ENCODE measurements around the gene ZC3H13. TPM values are rescaled to one million over a fixed set of nuclear protein-coding genes. Genes with fewer than 3 reads are reported as not detected.

ZC3H13 gene
- polyA plus RNA-seq, 4 donors, result 62.7 to 73.2 (median 68.5) TPM

DNA sequence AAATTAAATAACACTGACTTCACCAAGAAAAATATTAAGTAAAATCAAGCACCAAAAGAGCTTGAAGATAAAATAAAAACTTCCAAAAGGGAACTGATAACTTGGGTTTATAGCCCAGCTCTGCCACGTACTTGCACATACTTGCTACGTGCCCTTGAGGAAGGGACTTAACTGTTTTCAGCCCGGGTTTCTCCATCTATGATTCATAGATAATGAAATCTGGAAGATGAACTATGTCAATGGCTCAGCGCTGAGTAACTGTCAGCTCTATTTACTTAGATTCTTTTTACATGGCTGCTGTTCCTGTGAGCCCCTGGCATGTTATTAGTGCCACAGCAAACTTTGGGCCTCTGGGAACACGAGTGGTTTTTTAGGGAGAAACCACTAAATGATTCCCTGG, 9.6 kb upstream of the ZC3H13 start:
- DNase-seq (ENCODE audit: low read depth in 4 of 4, low spot score in 3 of 4), result no peak

GRCh38 chr13:46059405-46059804, 6.9 kb upstream of the ZC3H13 start:
- DNase-seq (ENCODE audit: low read depth in 4 of 4, low spot score in 3 of 4), result no peak

GRCh38 chr13:46058268-46058667, 5.7 kb upstream of the ZC3H13 start:
- no peak for DNase-seq (ENCODE audit: low read depth in 4 of 4, low spot score in 3 of 4)

GRCh38 chr13:46057256-46058015, 4.9 kb upstream of the ZC3H13 start:
- no peak for DNase-seq (ENCODE audit: low read depth in 4 of 4, low spot score in 3 of 4)

DNA sequence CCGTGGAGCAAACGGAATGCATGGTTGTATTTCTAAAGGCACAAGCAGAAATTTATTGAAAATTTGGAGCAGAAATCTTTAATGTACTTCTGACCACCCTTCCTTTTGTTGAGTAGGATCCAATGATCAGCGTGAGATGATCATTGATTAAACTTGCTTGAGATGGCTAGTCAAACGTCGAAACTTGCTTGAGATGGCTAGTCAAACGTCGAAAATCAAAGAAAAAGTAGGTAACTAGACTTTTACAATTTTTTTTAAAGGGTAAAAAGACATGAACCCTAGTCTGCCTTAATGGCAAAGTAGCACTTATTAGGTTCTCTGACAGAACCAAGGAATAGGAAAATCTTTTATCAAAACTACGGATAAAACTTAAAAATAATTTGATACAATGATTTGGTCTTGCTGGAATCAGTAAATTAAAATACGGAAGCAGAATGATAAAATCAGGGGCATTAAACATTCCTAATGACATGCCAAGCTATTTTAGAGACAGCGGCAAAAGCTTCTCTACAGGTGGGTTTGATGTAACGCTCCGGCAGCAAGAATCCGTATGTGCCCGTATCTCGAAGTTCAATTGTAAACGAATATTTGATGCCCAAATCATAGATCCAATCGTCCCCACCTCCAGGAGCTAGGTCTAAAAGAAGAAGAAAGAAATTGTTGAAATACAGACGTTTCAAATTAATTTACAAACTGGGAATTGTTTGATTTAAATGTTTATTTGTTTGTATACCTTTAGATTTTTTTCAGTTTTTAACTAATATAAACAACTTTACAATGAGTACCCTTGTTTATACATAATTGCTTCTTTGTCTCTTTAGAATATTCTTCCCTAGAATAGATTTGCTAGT, 841 bp upstream of the ZC3H13 start:
- DNase-seq (ENCODE audit: low read depth in 4 of 4, low spot score in 3 of 4), result no peak

GRCh38 chr13:46051968-46052318, 603 bp downstream of the ZC3H13 start:
- no peak for DNase-seq (ENCODE audit: low read depth in 4 of 4, low spot score in 3 of 4)

DNA sequence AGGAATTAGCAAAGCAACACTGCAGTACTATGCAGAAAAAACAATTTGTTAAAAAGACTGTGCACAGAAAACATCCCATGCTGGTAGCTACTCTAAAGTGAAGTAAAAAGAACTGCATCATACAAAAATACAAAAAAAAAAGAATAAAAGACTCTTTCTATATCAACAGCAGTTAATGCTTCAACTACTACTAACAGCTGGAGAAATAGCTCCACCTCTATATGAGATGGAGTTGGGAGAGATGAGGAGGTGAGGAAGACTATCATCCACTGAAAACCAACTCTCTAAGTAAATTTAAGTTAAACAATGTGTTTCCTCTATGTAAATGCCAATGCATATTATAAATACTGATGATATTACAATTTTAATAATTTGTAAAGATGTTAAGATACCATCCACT, 1.8 kb downstream of the ZC3H13 start:
- DNase-seq (ENCODE audit: low read depth in 4 of 4, low spot score in 3 of 4), result no peak

DNA sequence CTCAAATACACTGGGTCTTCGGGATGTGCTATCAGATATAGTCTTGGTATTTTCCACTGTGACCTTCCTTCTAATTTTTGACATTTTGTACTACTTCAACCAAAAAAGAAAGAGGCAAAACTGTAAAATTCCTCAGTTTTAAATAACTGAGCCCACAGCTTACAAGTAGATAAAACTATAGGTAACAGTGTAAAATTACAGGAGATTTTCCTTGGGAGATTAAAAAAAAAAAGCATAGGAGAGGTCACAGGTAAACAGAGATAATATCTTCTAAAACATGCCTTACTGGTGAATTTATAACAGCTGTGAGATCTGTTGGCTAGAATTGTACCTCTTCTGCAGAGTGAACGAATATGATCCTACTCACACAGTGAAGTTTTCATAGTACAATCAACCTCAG, 7.1 kb downstream of the ZC3H13 start:
- no peak for DNase-seq (ENCODE audit: low read depth in 4 of 4, low spot score in 3 of 4)

DNA sequence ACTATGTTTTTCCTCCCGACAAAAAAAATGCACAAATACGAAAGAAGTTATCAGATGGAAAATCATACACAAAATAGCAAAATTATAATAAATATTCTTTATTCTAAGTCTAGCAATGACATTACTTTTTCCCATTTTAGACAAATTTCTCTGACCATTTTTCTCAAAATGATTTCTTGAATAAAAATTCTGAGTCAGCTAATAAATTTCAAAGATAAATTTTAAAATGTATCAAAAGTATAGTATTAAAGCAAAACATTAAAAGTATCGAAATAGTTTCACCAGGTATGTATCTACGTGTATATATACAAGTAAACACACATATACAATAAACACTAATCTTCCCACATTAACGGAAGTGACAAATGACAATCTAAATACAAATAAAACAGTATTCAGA, 8.9 kb downstream of the ZC3H13 start:
- no peak for DNase-seq (ENCODE audit: low read depth in 4 of 4, low spot score in 3 of 4)

DNA sequence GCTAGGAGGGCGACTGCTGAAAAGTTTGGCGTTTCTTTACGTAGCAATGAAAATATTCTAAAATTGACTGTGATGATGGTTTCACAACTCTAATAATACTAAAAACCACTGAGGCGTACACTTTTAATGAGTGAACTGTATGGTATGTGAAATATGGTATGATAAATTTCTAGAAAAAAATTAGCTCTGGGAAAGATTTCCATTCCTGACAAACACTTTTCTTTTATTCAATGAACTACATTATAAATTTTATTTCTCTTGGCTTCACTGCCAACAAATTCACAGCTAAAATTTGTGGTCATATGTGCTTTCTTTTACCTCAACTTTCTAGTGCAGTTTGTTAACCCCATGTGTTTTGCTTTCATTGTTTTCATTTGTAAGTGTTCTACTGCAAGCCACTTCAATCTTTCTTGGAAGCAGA, 11.1 kb downstream of the ZC3H13 start:
- DNase-seq (ENCODE audit: low read depth in 4 of 4, low spot score in 3 of 4), result no peak

- no peak for DNase-seq (ENCODE audit: low read depth in 4 of 4, low spot score in 3 of 4)
These were observed 11.8 kb downstream of the ZC3H13 start for GRCh38 chr13:46040763-46041162.

DNA sequence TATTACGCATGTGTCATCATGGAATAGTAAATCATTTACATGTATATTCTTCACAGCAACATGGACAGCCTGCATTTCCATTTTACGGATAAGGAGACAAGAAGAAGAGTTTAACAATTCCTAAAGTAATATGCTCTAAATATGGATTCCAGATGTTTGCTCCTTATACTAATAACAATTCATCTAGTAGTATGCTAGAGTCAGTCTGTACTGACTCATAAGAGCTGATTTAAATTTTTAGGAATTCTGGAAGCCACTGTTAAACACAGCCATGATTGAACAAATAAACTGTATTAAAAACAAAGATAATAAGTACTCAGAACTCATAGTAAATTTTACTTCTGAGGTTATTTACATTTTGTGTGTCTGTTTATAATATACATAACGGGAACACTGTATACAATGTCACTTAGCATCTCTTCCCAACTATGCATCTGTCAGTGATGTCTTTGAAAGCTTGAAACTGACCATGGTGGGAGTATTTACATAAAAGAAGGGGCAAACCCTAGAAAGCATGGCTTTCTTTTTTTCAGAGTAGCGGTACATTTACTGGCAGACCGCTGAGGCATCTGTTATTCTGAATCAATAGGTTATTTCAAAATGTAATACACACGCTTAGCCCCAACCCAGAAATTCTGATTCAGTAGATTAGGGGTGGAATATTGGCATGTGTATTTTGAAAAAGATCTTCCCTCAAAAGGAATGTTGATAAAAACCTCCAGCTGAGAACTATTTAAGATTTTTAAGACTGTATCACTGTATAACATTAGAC, 12.9 kb downstream of the ZC3H13 start:
- no peak for DNase-seq (ENCODE audit: low read depth in 4 of 4, low spot score in 3 of 4)

GRCh38 chr13:46038296-46038695, 14.2 kb downstream of the ZC3H13 start:
- no peak for DNase-seq (ENCODE audit: low read depth in 4 of 4, low spot score in 3 of 4)

GRCh38 chr13:46035066-46035465, 17.5 kb downstream of the ZC3H13 start:
- DNase-seq (ENCODE audit: low read depth in 4 of 4, low spot score in 3 of 4), result no peak

GRCh38 chr13:46032341-46032740, 20.2 kb downstream of the ZC3H13 start:
- no peak for DNase-seq (ENCODE audit: low read depth in 4 of 4, low spot score in 3 of 4)

DNA sequence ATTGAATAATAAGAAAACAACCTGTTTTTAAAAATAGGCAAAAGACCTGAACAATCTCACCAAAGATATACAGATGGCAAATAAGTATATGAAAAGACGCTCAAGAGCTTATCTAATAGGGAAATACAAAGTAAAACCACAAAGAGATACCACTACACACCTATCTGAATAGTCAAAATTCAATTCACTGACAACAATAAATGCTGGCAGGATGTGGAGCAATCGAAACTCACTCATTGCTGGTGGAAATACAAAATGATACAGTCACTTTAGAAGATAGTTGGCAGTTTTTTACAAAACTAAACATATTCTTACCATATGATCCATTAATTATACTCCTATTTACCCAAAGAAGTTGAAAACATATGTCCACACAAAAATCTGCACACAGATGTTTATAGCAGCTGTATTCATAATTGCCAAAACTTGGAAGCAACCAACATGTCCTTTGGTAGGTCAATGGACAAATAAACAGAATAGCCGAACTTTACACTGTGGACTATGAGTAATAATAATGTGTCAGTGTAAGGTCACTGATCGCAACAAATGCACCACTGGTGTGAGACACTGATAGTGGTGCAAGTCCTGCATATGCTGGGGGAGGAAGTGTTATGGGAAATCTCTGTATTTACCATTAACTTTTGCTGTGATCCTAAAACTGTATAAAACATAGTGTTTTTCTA, 20.8 kb downstream of the ZC3H13 start:
- no peak for DNase-seq (ENCODE audit: low read depth in 4 of 4, low spot score in 3 of 4)

GRCh38 chr13:46025157-46025556, 27.4 kb downstream of the ZC3H13 start:
- DNase-seq (ENCODE audit: low read depth in 4 of 4, low spot score in 3 of 4), result no peak

- DNase-seq (ENCODE audit: low read depth in 4 of 4, low spot score in 3 of 4), result no peak
These were observed 30.1 kb downstream of the ZC3H13 start for GRCh38 chr13:46022481-46022880.

DNA sequence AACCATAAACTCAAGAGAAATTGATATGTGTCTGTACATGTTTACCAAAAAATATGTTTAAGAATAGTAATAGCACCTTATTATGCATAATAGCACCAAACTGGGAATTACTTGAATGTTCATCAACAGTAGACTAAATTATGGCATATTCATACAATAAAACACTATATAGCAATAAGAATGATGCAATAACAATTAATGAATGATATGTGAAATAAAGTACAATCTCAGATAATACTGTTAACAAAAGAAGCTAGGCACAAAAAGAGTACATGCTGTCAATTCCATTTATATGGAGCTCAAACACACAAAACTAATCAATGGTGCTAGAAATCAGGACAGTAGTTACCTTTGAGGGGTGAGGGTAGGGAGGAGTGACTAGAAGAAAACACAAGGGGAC, 36.3 kb downstream of the ZC3H13 start:
- DNase-seq (ENCODE audit: low read depth in 4 of 4, low spot score in 3 of 4), result no peak

GRCh38 chr13:46015366-46015765, 37.2 kb downstream of the ZC3H13 start:
- DNase-seq (ENCODE audit: low read depth in 4 of 4, low spot score in 3 of 4), result no peak

- no peak for DNase-seq (ENCODE audit: low read depth in 4 of 4, low spot score in 3 of 4)
These were observed 40.1 kb downstream of the ZC3H13 start for GRCh38 chr13:46012404-46012803.

Data from left renal pelvis (tissue), 4 donors.